Measurements from ENCODE around the gene CHM.

- TF ChIP-seq USF2 (CRISPR knock-in tag; IDR thresholded peaks at IDR 0.05) (no peak), CTCF (IDR thresholded peaks at IDR 0.05) (no peak), HMGXB4 (CRISPR knock-in tag; IDR thresholded peaks at IDR 0.05) (no peak), ZNF317 (CRISPR knock-in tag; IDR thresholded peaks at IDR 0.05; ENCODE audit: borderline replicate concordance, low read depth) (no peak), CREM (CRISPR knock-in tag; IDR thresholded peaks at IDR 0.05) (no peak), MLX (CRISPR knock-in tag; IDR thresholded peaks at IDR 0.05) (no peak), E2F4 (CRISPR knock-in tag; IDR thresholded peaks at IDR 0.05; ENCODE audit: borderline replicate concordance, low read depth) (no peak)
- TF ChIP-seq, protein P1, sequence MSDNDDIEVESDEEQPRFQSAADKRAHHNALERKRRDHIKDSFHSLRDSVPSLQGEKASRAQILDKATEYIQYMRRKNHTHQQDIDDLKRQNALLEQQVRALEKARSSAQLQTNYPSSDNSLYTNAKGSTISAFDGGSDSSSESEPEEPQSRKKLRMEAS (CRISPR knock-in tag; IDR thresholded peaks at IDR 0.05) = no peak
Observed at GRCh38 chrX:86066998-86067397, 19.6 kb upstream of the CHM start.

Measured in WTC11 (cell line).